Mucosa of descending colon (tissue), 3 donors: ENCODE measurements around the gene TGFBR2. TPM values are rescaled to one million over a fixed set of nuclear protein-coding genes. Genes with fewer than 3 reads are reported as not detected.
A peak's percentile ranks its signal among the peaks of the same experiment; 100 is the strongest.

ENCODE experiments used
- ATAC-seq: fragments of 200-7000 bp; cut with Tn5 transposase; one replicate; pipeline ENCODE4 v1.9.1; 2020; ENCODE audit warnings: mild to moderate bottlenecking, moderate library complexity
- DNase-seq, 3 donors: peaks; one replicate each; pipeline ENCODE4 v3.0.0-alpha.2; 2020
- H3K36me3 ChIP-seq: fragments of 200-600 bp; one replicate; pipeline ENCODE4 v1.8.0; 2021; ENCODE audit warnings: low read depth, mild to moderate bottlenecking
- H3K4me1 ChIP-seq: fragments of 200-600 bp; one replicate; pipeline ENCODE4 v1.8.0; 2021; ENCODE audit warnings: low read depth, mild to moderate bottlenecking
- H3K4me3 ChIP-seq: fragments of 200-600 bp; one replicate; pipeline ENCODE4 v1.8.0; 2021; ENCODE audit warnings: mild to moderate bottlenecking
- H3K9me3 ChIP-seq: fragments of 200-600 bp; one replicate; pipeline ENCODE4 v1.8.0; 2021; ENCODE audit warnings: mild to moderate bottlenecking
- intact Hi-C, 2 donors: fragments of 100-400 bp; cut with DNase I in 1 of 2; cut with micrococcal nuclease in 1 of 2; formaldehyde crosslinking; loops; one replicate each; pipeline versions ENCODE4 v1.11.0 to v1.11.1; 2022; cut with DNase I, micrococcal nuclease
- total RNA-seq, 3 donors: library from RNA; stranded (reverse); fragmentation: NEBNext Ultra II Directional in 2 of 3; extraction: Animal tissue kit (Norgen Biotek cat#: 25700) in 2 of 3; gene quantifications; one replicate each; pipeline versions ENCODE4 v1.2.1 to v1.2.4, GENCODE V29; 2021 to 2023
- TF ChIP-seq, protein P1 (sequence below): fragments of 200-600 bp; IDR thresholded peaks from one replicate; pipeline ENCODE4 v1.8.0; 2022; ENCODE audit warnings: antibody characterized with exemption, mild to moderate bottlenecking
- donor health status: DM: no; HTN: no; CAD: no; lungs with moderate emphysema.
- donor health status: DM: no; HTN: no; CAD: no.
- donor health status: DM: no; HTN: yes; CAD: no.

Gene TGFBR2
- total RNA-seq, 3 donors from 2014 or later, result 39.0 to 134 (median 71.4) TPM

- Histone ChIP-seq H3K9me3 (peaks cover 8% of the 10 kb centered on the region), H3K36me3 (no peaks in the 10 kb centered on the region), H3K4me3 (no peak overlapping the region), H3K4me1 (no peaks in the 10 kb centered on the region)
- intact Hi-C loops, result no loop called here
- DNase-seq (no peak), ATAC-seq (no peak)
- TF ChIP-seq, protein P1, sequence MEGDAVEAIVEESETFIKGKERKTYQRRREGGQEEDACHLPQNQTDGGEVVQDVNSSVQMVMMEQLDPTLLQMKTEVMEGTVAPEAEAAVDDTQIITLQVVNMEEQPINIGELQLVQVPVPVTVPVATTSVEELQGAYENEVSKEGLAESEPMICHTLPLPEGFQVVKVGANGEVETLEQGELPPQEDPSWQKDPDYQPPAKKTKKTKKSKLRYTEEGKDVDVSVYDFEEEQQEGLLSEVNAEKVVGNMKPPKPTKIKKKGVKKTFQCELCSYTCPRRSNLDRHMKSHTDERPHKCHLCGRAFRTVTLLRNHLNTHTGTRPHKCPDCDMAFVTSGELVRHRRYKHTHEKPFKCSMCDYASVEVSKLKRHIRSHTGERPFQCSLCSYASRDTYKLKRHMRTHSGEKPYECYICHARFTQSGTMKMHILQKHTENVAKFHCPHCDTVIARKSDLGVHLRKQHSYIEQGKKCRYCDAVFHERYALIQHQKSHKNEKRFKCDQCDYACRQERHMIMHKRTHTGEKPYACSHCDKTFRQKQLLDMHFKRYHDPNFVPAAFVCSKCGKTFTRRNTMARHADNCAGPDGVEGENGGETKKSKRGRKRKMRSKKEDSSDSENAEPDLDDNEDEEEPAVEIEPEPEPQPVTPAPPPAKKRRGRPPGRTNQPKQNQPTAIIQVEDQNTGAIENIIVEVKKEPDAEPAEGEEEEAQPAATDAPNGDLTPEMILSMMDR, result no peak
Measured at GRCh38 chr3:30702038-30702827, 95.8 kb downstream of the TGFBR2 start.

DNA sequence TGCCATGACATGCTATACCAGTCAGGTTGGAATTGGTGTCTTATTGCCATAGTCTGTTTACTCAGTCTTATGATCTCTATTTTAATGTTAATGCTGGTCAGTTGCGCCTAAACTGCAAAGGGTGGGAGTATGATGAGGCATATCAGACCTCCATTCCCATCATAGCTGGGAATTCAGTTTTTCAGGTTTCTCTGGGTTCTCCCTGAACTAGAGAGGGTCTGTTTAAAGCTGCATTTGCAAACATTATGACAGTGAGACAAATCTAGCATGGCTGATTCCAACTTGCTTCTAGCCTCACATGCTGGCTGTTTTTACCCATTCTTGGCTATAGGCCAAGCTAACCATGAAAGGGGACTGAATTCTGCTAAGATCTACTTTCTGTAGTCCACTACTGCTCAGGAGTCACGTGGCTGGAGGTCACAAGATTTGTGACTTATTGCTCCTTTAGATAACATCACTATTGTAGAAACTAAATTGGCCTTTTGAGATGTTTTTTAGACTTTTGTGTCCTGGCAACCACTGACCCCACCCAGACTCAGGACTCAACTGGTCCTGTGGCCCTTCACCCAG lies 96.5 kb downstream of the TGFBR2 start:
- DNase-seq (no peak), ATAC-seq (no peak)
- H3K4me3 ChIP-seq, result no peak overlapping the region
- TF ChIP-seq, protein P1, result no peak
- peaks cover 8% of the 10 kb centered on the region for H3K9me3 ChIP-seq
- intact Hi-C loops, result no loop called here
- H3K36me3 ChIP-seq, result no peaks in the 10 kb centered on the region
- H3K4me1 ChIP-seq, result no peaks in the 10 kb centered on the region

DNA sequence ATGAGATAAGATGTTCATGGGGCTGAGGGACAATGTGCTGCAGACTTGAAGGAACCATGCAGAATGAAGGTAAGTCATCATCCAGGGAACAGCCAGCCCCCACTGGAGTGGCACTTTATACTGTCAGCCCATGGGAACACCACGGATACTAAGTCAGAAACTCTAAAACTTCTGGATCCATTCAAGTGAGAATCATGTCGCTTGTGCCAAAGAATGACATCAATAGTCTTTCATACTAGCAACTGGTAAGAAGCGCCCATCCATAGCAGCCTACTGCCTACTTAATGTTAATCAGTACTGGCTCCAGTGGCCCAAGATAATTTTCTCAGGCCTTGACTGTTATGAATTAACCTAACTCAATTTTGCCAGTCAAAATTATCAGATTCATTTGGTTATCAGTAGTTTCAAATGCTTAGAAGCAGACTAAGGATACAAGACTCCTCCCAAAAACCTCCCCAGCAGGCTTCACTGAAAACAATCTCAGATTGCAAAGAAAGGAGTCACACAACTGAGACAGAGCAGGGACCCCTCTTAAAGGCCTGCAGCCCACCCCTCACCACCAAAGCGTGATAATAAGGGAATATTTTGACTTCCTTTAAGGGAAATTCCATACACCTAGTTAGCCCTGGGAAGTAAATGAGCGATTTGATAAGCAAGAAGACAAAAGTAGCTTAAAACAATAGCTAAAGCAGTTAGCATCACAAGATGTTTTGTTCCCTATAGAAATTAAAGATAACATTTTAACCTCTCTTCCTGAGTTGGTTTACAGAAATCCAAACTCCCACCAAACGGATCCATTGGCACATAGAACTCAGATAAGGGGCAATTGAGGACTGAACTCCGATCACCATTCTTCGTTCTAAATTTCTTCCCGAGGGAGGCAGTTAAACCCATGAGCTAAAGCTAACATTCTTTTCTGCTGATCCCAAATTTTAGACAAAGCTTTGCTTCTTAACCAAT lies 98.8 kb downstream of the TGFBR2 start:
- intact Hi-C loops, result no loop called here
- DNase-seq, result no peak
- Histone ChIP-seq H3K4me1 (peaks cover 8% of the 10 kb centered on the region), H3K36me3 (no peaks in the 10 kb centered on the region), H3K4me3 (no peak overlapping the region), H3K9me3 (peaks cover 8% of the 10 kb centered on the region)
- TF ChIP-seq, protein P1, result no peak
- no peak for ATAC-seq

DNA sequence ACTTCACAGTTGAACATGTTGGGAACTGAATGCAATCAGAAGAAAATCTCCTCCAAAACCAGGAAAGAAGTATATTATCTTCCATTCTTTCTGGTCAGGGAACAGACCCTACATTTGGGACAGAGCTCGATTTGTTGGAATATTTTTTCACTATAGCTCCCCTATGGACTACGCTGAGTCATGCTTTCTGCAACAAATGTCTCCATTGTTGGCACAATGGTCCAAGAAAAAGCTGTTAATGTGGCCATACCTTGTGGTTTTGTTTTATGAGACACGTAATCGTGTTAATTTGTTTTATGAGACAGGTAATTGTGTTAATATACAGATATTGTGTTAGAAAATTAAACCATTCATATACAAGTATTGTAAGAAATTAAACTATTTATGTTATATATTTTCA lies 101.4 kb downstream of the TGFBR2 start:
- Histone ChIP-seq H3K4me3 (no peak overlapping the region), H3K36me3 (no peaks in the 10 kb centered on the region), H3K4me1 (peaks cover 13% of the 10 kb centered on the region), H3K9me3 (peaks cover 7% of the 10 kb centered on the region)
- DNase-seq, result no peak
- TF ChIP-seq, protein P1, result no peak
- no peak for ATAC-seq
- intact Hi-C loops, result no loop called here

DNA sequence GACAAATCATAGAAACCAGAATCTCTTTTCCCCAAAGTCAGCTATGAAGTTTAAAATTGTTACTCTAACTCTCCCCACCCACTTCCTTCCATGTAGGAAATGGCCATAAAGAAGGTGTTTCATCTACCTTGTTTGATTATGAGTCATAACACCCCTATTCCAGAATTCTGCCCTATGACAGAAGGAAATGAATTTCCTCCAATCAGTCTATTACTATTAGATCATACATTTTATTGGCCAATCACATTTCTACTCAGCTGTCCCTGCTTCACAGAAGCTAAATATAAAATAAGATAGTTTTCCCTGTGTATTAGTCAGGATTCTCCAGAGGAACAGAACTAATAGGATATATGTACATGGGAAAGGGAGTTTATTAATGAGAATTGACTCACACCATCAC lies 102.1 kb downstream of the TGFBR2 start:
- intact Hi-C loops, result no loop called here
- Histone ChIP-seq H3K4me1 (peaks cover 13% of the 10 kb centered on the region), H3K9me3 (peaks cover under 1% of the 10 kb centered on the region), H3K4me3 (no peak overlapping the region), H3K36me3 (no peaks in the 10 kb centered on the region)
- TF ChIP-seq, protein P1, result no peak
- ATAC-seq, result peak; percentile 59
- DNase-seq, result no peak
